Pons (tissue), 1 donor: ENCODE data around the gene SESN3.
"Not testable (repeated sequence)": the region's sequence is repeated elsewhere in the genome, so short reads cannot be mapped to it uniquely, and the experiment has no call there.

Source experiments
- DNase-seq: peaks from one replicate; pipeline ENCODE4 v3.0.0-alpha.2; 2016; ENCODE audit warnings: low spot score

Gene SESN3

GRCh38 chr11:95152876-95153856, 77.8 kb downstream of the SESN3 start:
- DNase-seq = no peak

GRCh38 chr11:95150956-95151684, 79.9 kb downstream of the SESN3 start:
- DNase-seq = peak; percentile 97

- DNase-seq = peak; percentile 95
These were observed 81.2 kb downstream of the SESN3 start for GRCh38 chr11:95149651-95150364.

GRCh38 chr11:95148938-95149337, 82.1 kb downstream of the SESN3 start:
- no peak for DNase-seq

GRCh38 chr11:95148406-95148805, 82.6 kb downstream of the SESN3 start:
- no peak for DNase-seq

GRCh38 chr11:95147364-95147905, 83.6 kb downstream of the SESN3 start:
- DNase-seq = peak; percentile 74

GRCh38 chr11:95145430-95146060, 85.5 kb downstream of the SESN3 start:
- DNase-seq = no peak

GRCh38 chr11:95144313-95145235, 86.4 kb downstream of the SESN3 start:
- no peak for DNase-seq

- DNase-seq = no peak
These were observed 87.8 kb downstream of the SESN3 start for GRCh38 chr11:95143106-95143681.

- DNase-seq = no peak
These were observed 88.6 kb downstream of the SESN3 start for GRCh38 chr11:95142431-95142830.

- no peak for DNase-seq
These were observed 90.5 kb downstream of the SESN3 start for GRCh38 chr11:95140397-95141033.

- DNase-seq = peak; percentile 56
These were observed 92.6 kb downstream of the SESN3 start for GRCh38 chr11:95138448-95138847.

GRCh38 chr11:95137299-95137698, 93.7 kb downstream of the SESN3 start:
- DNase-seq = no peak

- DNase-seq = not testable (repeated sequence)
These were observed 94.3 kb downstream of the SESN3 start for GRCh38 chr11:95136747-95137146.

- no peak for DNase-seq
These were observed 95.1 kb downstream of the SESN3 start for GRCh38 chr11:95135880-95136279.

GRCh38 chr11:95135155-95135554, 95.8 kb downstream of the SESN3 start:
- no peak for DNase-seq

GRCh38 chr11:95134491-95134890, 96.5 kb downstream of the SESN3 start:
- DNase-seq = peak; percentile 55

- no peak for DNase-seq
These were observed 98.0 kb downstream of the SESN3 start for GRCh38 chr11:95132956-95133355.

GRCh38 chr11:95128602-95129001, 102.4 kb downstream of the SESN3 start:
- no peak for DNase-seq

- no peak for DNase-seq
These were observed 107.4 kb downstream of the SESN3 start for GRCh38 chr11:95123556-95123955.
